ENCODE results near the gene NMRK2. TPM values are rescaled to one million over a fixed set of nuclear protein-coding genes. Genes with fewer than 3 reads are reported as not detected.

Gene NMRK2
- total RNA-seq, 4 donors from 2014 or later: not detected

- TF ChIP-seq, protein P1, sequence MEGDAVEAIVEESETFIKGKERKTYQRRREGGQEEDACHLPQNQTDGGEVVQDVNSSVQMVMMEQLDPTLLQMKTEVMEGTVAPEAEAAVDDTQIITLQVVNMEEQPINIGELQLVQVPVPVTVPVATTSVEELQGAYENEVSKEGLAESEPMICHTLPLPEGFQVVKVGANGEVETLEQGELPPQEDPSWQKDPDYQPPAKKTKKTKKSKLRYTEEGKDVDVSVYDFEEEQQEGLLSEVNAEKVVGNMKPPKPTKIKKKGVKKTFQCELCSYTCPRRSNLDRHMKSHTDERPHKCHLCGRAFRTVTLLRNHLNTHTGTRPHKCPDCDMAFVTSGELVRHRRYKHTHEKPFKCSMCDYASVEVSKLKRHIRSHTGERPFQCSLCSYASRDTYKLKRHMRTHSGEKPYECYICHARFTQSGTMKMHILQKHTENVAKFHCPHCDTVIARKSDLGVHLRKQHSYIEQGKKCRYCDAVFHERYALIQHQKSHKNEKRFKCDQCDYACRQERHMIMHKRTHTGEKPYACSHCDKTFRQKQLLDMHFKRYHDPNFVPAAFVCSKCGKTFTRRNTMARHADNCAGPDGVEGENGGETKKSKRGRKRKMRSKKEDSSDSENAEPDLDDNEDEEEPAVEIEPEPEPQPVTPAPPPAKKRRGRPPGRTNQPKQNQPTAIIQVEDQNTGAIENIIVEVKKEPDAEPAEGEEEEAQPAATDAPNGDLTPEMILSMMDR (IDR thresholded peaks at IDR 0.05; ENCODE audit: low read depth): no peak
These were observed 30.4 kb upstream of the NMRK2 start for GRCh38 chr19:3902317-3902973.

DNA sequence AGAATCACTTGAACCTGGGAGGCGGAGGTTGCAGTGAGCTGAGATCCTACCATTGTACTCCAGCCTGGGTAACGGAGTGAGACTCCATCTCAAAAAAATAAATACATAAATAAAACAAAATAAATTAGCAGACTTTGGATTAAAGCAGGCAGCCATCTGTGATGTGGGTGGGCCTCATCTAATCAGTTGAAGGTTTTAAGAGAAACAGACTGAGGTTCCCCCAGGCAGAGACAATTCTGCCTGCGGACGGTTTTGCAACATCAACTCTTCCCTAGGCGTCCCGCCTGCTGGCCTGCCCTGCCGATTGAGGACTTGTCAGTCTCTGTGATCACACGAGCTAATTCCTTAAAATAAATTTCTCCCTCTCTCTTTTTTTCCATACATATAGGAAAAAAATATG is 28.6 kb upstream of the NMRK2 start:
- TF ChIP-seq, protein P1 (IDR thresholded peaks at IDR 0.05; ENCODE audit: low read depth): no peak

DNA sequence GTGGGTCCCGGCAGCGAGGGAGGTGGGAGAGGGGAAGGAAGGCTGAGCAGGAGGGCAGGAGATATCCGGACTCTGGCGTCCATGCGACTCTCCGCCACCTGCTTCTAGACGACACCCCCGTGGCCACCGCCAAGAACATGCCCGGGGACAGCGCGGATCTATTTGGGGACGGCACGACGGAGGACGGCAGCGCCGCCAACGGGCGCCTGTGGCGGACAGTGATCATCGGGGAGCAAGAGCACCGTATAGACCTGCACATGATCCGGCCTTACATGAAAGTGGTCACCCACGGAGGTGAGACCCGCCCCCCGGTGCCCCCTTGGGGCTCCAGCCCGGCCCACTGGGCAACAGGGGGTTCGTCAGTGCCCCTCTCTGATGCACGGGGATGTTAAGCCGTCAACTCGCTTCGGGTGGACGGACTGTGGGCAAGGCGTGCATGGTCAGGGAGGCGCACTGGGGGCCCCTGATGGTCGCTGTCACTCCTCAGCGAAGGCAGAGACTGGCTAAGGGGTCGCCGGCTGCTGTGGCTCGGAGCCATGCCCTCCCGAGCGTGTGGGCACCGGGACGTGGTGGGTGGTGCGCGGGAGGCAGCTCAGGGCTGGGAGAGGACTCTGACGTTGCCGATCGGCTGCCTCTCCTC is 25.1 kb upstream of the NMRK2 start:
- TF ChIP-seq, protein P1 (IDR thresholded peaks at IDR 0.05; ENCODE audit: low read depth): no peak

DNA sequence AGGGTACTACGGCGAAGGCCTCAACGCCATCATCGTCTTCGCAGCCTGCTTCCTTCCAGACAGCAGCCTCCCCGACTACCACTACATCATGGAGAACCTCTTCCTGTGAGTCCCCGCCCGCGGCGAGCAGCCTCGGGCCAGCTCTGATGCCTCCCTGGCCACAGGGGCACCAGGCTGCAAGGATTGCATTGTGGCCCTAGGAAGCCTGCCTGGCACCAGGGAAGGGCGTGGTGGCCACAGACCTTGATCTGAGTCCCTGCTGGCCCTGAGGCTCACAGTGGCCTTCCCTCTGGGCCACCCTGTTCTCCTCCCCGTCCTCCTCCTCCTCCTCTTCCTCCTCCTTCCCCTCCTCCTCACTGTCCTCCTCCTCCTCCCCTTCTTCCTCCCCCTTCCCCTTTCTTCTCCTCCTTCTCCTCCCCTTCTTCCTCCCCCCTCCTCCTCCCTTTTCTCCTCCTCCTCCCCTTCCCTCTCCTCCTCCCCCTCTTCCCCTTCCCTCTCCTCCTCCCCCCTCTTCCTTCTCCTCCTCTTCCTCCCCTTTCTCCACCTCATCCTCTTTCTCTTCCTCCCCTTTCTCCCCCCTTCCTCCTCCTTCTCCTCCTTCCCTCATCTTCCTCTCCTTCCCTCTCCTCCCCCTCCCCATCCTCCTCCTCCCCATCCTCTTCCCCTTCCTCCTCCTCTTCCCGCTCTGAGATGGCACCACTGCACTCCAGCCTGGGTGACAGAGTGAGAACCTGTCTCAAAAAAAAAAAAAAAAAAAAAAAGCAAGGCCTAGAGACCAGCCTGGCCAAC is 24.4 kb upstream of the NMRK2 start:
- TF ChIP-seq, protein P1 (IDR thresholded peaks at IDR 0.05; ENCODE audit: low read depth): no peak

DNA sequence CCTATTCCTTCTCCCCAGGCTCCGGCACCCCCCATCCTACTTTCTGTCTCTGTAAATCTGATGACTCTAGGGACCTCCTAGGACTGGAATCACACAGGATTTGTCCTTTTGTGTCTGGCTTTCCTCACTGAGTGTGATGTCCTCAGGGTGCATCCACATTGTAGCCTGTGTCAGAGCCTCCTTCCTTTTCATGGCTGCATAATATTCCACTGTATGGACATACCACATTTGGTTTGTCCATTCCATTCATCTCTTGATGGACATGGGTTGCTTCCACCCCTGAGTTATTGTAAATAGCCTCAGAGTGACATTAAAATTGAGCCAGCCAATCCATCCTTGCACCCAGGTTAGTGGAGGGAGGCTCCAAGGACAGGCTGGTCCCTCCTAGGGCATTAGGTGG is 22.8 kb upstream of the NMRK2 start:
- TF ChIP-seq, protein P1 (IDR thresholded peaks at IDR 0.05; ENCODE audit: low read depth): no peak

DNA sequence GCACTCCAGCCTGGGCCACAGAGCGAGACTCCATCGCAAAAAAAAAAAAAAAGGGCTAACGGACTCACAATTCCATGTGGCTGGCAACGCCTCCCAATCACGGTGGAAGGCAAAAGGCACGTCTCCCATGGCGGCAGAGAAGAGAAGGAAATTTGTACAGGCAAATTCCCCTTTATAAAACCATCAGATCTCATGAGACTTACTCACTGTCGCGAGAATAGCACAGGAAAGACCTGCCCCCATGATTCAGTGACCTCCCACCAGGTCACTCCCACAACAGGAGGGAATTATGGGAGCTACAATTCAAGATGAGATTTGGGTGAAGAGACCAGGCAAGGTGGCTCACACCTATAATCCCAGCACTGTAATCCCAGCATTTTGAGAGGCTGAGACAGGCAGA is 18.7 kb upstream of the NMRK2 start:
- TF ChIP-seq, protein P1 (IDR thresholded peaks at IDR 0.05; ENCODE audit: low read depth): no peak

- TF ChIP-seq, protein P1 (IDR thresholded peaks at IDR 0.05; ENCODE audit: low read depth): no peak
These were observed 16.8 kb upstream of the NMRK2 start for GRCh38 chr19:3916033-3916432.
